Endothelial cell of umbilical vein (primary cell): Measurements from ENCODE around the gene KRTAP10-1. TPM values are rescaled to one million over a fixed set of nuclear protein-coding genes. Genes with fewer than 3 reads are reported as not detected.

Experiments
- BruUV-seq: library from RNA; stranded (reverse); fragments of 400-500 nt; replicated peaks from 2 replicates; lab custom pipeline; 2021; lab: Mats Ljungman, UMichigan
- CTCF ChIA-PET: fragments of 300-600, 350-600 bp; sonication (Branson Sonifier 250); formaldehyde crosslinking; loops from one replicate; lab custom pipeline; 2021; ENCODE audit warnings: antibody characterized with exemption, inconsistent platforms; lab: Charles Lee
- POLR2A ChIA-PET: fragments of 300-600, 350-600 bp; sonication (Branson Sonifier 250); formaldehyde crosslinking; loops from one replicate; lab custom pipeline; 2021; ENCODE audit warnings: antibody characterized with exemption, inconsistent platforms; lab: Charles Lee
- DNase-seq: peaks from one replicate; pipeline ENCODE4 v3.0.0-alpha.2; 2011; ENCODE audit warnings: low read depth, low spot score
- FAIRE-seq: peaks from 2 replicates; lab custom pipeline; 2011; peaks lifted over from hg19 to GRCh38; lab: Jason Lieb, UNC
- H2AFZ ChIP-seq: 2 replicates; pipeline ENCODE4 v1.6.0; 2012; ENCODE audit warnings: low read depth, low read length, control low read depth, inconsistent platforms
- H3K27ac ChIP-seq: 2 replicates; pipeline ENCODE4 v1.5.1; 2011; ENCODE audit warnings: low read depth, mild to moderate bottlenecking, control low read depth, low read length, moderate library complexity; ENCODE audit not compliant: insufficient read depth
- H3K27me3 ChIP-seq, 2 experiments: 2 replicates each; pipeline versions ENCODE4 v1.6.0 to v1.6.1; 2011; ENCODE audit warnings: low read length in 2 of 2, mixed read lengths in 1 of 2; ENCODE audit not compliant: control insufficient read depth in 2 of 2, insufficient read depth in 2 of 2
- H3K36me3 ChIP-seq, 2 experiments: 2 replicates in 1 of 2; 3 replicates in 1 of 2; pipeline ENCODE4 v1.5.1; 2011; ENCODE audit warnings: low read length in 2 of 2, mild to moderate bottlenecking in 1 of 2, moderate library complexity in 1 of 2; ENCODE audit not compliant: control insufficient read depth in 2 of 2, insufficient read depth in 2 of 2; ENCODE audit errors: extremely low read depth in 1 of 2
- H3K4me1 ChIP-seq: 3 replicates; pipeline ENCODE4 v1.5.1; 2011; ENCODE audit warnings: mild to moderate bottlenecking, low read length; ENCODE audit not compliant: control insufficient read depth, insufficient read depth; ENCODE audit errors: extremely low read depth
- H3K4me2 ChIP-seq: 2 replicates; pipeline ENCODE4 v1.6.1; 2011; ENCODE audit warnings: low read length, control low read depth, mixed read lengths; ENCODE audit not compliant: insufficient read depth
- H3K4me3 ChIP-seq, 3 experiments: fragments of 200-600 bp in 1 of 3; sonication (generic), shearing (Covaris generic) in 1 of 3; replicated peaks in 1 of 3; 2 replicates each; pipeline ENCODE4 v1.5.1; 2011 to 2016; ENCODE audit warnings: control low read depth in 3 of 3, low read length in 3 of 3, mild to moderate bottlenecking in 2 of 3, inconsistent platforms in 1 of 3, low read depth in 1 of 3, moderate library complexity in 1 of 3; ENCODE audit not compliant: insufficient read depth in 1 of 3
- H3K79me2 ChIP-seq: 2 replicates; pipeline ENCODE4 v1.6.0; 2012; ENCODE audit warnings: low read length, inconsistent platforms; ENCODE audit not compliant: control insufficient read depth, insufficient read depth
- H3K9ac ChIP-seq: replicated peaks from 2 replicates; pipeline ENCODE3; 2011; ENCODE audit warnings: low read length, control low read depth; ENCODE audit not compliant: insufficient read depth; ENCODE audit errors: extremely low read depth
- H3K9me1 ChIP-seq: replicated peaks from 3 replicates; pipeline ENCODE4 v1.6.0; 2011; ENCODE audit warnings: mild to moderate bottlenecking, low read length; ENCODE audit not compliant: control insufficient read depth, insufficient read depth; ENCODE audit errors: extremely low read depth
- H3K9me3 ChIP-seq: replicated peaks from 2 replicates; pipeline ENCODE4 v1.5.1; 2012; ENCODE audit warnings: low read length, inconsistent platforms; ENCODE audit not compliant: control insufficient read depth, insufficient read depth
- H4K20me1 ChIP-seq: replicated peaks from 2 replicates; pipeline ENCODE3; 2011; ENCODE audit warnings: mild to moderate bottlenecking, low read length; ENCODE audit not compliant: control insufficient read depth, insufficient read depth; ENCODE audit errors: extremely low read depth
- EZH2 ChIP-seq: IDR thresholded peaks from 2 replicates; pipeline ENCODE4 v1.6.1; 2012; ENCODE audit warnings: borderline replicate concordance, low read depth, mild to moderate bottlenecking, moderate library complexity, low read length, inconsistent platforms; ENCODE audit not compliant: severe bottlenecking
- FOS ChIP-seq: IDR thresholded peaks from 2 replicates; pipeline ENCODE4 v1.6.1; 2011; ENCODE audit warnings: mild to moderate bottlenecking, low read length, moderate library complexity, borderline replicate concordance; ENCODE audit not compliant: insufficient read depth
- GATA2 ChIP-seq: IDR thresholded peaks from 2 replicates; pipeline ENCODE4 v1.7.0; 2011; ENCODE audit warnings: low read depth, mild to moderate bottlenecking, moderate library complexity, mixed read lengths, low read length; ENCODE audit not compliant: insufficient read length, insufficient read depth
- JUN ChIP-seq: IDR thresholded peaks from 2 replicates; pipeline ENCODE4 v1.6.1; 2011; ENCODE audit warnings: borderline replicate concordance, low read depth; ENCODE audit not compliant: insufficient read length, insufficient read depth
- MYC ChIP-seq: IDR thresholded peaks from one replicate; pipeline ENCODE4 v1.6.1; 2011; ENCODE audit warnings: mild to moderate bottlenecking, low read depth, low read length
- POLR2A ChIP-seq: IDR thresholded peaks from 2 replicates; pipeline ENCODE4 v1.6.1; 2012; ENCODE audit warnings: low read depth, mild to moderate bottlenecking, control low read depth, low read length
- POLR2AphosphoS5 ChIP-seq: IDR thresholded peaks from 2 replicates; pipeline ENCODE4 v1.6.1; 2012; ENCODE audit warnings: low read depth, mild to moderate bottlenecking, control low read depth, low read length, moderate library complexity; ENCODE audit not compliant: insufficient read depth
- dilution Hi-C: fragments of 300-500 bp; cut with MboI; formaldehyde crosslinking; loops from one replicate; pipeline ENCODE4 v1.15.0; 2019; ENCODE audit warnings: low sequenced_read_pairs; ENCODE audit not compliant: extremely low pct_ligation_motif_present
- intact Hi-C: fragments of 100-400 bp; cut with micrococcal nuclease; formaldehyde crosslinking; loops from one replicate; pipeline ENCODE4 v1.10.0; 2022
- polyA plus RNA-seq, 4 experiments: library from polyadenylated mRNA; depleted of rRNA in 3 of 4; stranded (reverse) in 3 of 4; unstranded in 1 of 4; fragments of >200 nt; gene quantifications; 2 replicates each; pipeline versions ENCODE4 v1.2.1 to v1.2.3, GENCODE V29; 2011 to 2012; ENCODE audit warnings: missing spikeins in 1 of 4
- total RNA-seq: library from RNA; stranded (reverse); gene quantifications from 2 replicates; pipeline ENCODE4 v1.2.3, GENCODE V29; 2021
- TF ChIP-seq, protein P1 (sequence below), 2 donors: IDR thresholded peaks; 1 replicate in 1 of 2; 2 replicates in 1 of 2; pipeline ENCODE4 v1.5.1; 2011; ENCODE audit warnings: low read length in 2 of 2, mild to moderate bottlenecking in 2 of 2, moderate library complexity in 2 of 2, control low read depth in 1 of 2, inconsistent platforms in 1 of 2, low read depth in 1 of 2; ENCODE audit not compliant: insufficient read depth in 1 of 2; ENCODE audit errors: extremely low read depth in 1 of 2
- TF ChIP-seq, protein P2 (sequence below): IDR thresholded peaks from 2 replicates; pipeline ENCODE4 v1.6.1; 2011; ENCODE audit not compliant: insufficient read depth, insufficient read length

Gene KRTAP10-1
- total and polyA plus RNA-seq, 2 donors (not counting 3 experiments of a cell fraction or from before 2014, with no cell fraction given): not detected

DNA sequence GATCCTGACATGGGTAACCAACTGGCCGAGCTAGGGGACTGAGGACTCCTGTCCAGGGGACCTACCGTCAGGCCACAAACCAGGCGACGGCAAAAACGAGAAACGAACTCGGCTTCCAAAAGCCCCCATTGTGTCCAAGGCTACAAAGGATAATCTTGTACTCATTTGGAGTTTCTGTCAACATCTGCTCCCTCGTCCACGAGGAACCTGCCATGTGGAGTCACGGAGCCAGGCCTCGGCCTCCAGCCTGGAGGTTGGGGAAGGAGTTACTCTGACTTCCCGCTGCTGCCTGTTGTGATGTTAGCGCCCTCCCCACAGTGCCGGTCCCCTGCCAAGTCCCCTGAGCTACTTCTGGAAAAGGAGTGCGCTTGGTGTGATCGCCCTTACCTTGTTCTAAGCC, 7.3 kb downstream of the KRTAP10-1 start:
- no peak overlapping the region for H2AFZ ChIP-seq
- no peak overlapping the region for H3K27ac ChIP-seq
- no peaks in the 10 kb centered on the region for H3K79me2 ChIP-seq
- H3K36me3 ChIP-seq: no peaks in the 10 kb centered on the region
- no peaks in the 10 kb centered on the region for H3K4me1 ChIP-seq
- no peak for DNase-seq
- peaks cover 0 to 3% of the 10 kb centered on the region in 2 experiments for H3K27me3 ChIP-seq
- H3K9me1 ChIP-seq: no peaks in the 10 kb centered on the region
- no peak for FAIRE-seq
- no peak overlapping the region for H3K4me3 ChIP-seq
- intact Hi-C loops (no loop called here), dilution Hi-C loops (no loop called here)
- POLR2A ChIA-PET: no interaction called here
- no peak overlapping the region for H3K4me2 ChIP-seq
- H3K9me3 ChIP-seq: no peaks in the 10 kb centered on the region
- CTCF ChIA-PET: interaction anchor here (1.5 kb wide), 1 partner anchor 15 kb away, joined by 3 read pairs; no protein-coding TSS in a partner anchor
- H3K9ac ChIP-seq: no peak overlapping the region
- TF ChIP-seq POLR2A: no peak
- no peaks in the 10 kb centered on the region for H4K20me1 ChIP-seq
- no TSS peak for BruUV-seq

DNA sequence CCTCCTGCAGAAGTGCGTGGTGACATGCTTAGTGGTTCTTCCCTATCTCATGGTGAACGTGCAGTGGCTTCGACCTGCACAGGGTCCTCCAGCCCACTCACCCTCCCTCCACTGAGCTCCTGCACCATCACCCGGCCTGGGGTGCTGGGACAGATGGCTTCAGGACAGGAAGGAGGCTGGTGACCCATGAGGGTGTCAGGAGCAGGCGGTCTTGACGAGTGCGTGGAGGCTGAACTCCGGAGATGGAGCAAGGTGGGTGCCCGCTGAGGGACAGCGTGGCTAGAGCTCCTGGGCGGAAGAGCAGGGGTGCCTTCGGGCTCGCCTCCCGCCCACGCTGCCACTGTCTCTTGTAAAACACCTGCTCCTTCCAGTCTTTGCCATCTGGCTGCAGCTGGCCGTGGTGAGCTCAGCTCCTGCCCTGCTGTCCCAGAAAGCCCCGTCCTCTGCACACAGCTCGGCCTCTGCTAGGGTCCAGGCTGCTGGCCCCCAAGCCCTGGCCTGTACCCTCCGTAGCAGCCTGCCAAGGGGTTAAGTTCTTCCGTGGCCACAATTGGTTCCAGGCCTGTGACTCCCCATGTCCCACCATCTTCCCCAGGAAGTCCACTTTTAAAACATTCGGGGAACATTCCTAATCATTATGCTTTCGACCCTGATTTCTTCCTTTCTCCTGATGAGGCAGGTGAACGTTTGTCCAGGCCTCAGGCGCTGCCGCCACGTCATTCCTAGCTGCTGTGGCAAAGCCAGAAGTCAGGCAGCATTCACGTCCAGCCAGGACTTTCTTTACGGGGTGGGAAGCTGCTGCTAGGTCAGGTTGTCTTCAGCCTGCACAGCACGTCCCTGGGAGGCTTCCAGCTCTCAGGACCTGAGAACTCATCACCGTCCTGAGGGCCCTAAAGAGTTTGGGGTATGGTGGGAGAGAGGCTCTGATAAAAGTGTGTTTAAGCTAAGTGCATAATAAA, 8.1 kb downstream of the KRTAP10-1 start:
- H4K20me1 ChIP-seq: no peaks in the 10 kb centered on the region
- dilution Hi-C loops: no loop called here
- H3K9me1 ChIP-seq: no peaks in the 10 kb centered on the region
- no peak overlapping the region for H3K4me3 ChIP-seq
- no peaks in the 10 kb centered on the region for H3K36me3 ChIP-seq
- peaks cover 0 to 3% of the 10 kb centered on the region in 2 experiments for H3K27me3 ChIP-seq
- H3K79me2 ChIP-seq: no peaks in the 10 kb centered on the region
- H3K27ac ChIP-seq: no peak overlapping the region
- H3K9ac ChIP-seq: no peak overlapping the region
- TF ChIP-seq, protein P1, sequence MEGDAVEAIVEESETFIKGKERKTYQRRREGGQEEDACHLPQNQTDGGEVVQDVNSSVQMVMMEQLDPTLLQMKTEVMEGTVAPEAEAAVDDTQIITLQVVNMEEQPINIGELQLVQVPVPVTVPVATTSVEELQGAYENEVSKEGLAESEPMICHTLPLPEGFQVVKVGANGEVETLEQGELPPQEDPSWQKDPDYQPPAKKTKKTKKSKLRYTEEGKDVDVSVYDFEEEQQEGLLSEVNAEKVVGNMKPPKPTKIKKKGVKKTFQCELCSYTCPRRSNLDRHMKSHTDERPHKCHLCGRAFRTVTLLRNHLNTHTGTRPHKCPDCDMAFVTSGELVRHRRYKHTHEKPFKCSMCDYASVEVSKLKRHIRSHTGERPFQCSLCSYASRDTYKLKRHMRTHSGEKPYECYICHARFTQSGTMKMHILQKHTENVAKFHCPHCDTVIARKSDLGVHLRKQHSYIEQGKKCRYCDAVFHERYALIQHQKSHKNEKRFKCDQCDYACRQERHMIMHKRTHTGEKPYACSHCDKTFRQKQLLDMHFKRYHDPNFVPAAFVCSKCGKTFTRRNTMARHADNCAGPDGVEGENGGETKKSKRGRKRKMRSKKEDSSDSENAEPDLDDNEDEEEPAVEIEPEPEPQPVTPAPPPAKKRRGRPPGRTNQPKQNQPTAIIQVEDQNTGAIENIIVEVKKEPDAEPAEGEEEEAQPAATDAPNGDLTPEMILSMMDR (IDR thresholded peaks at IDR 0.05; ENCODE audit: extremely low read depth in 1 of 2, insufficient read depth in 1 of 2, low read depth in 1 of 2, low read length in 2 of 2): no peak
- TF ChIP-seq FOS: no peak
- no peak for TF ChIP-seq GATA2
- TF ChIP-seq MYC: no peak
- TF ChIP-seq, protein P2, sequence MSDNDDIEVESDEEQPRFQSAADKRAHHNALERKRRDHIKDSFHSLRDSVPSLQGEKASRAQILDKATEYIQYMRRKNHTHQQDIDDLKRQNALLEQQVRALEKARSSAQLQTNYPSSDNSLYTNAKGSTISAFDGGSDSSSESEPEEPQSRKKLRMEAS: no peak
- no peak for TF ChIP-seq JUN
- no peak for TF ChIP-seq POLR2AphosphoS5
- TF ChIP-seq POLR2A: no peak
- TF ChIP-seq EZH2: no peak
- CTCF ChIA-PET: interaction anchor here (1.5 kb wide), 1 partner anchor 14 kb away, joined by 3 read pairs; no protein-coding TSS in a partner anchor
- no TSS peak for BruUV-seq
- no peaks in the 10 kb centered on the region for H3K9me3 ChIP-seq
- H3K4me1 ChIP-seq: no peaks in the 10 kb centered on the region
- intact Hi-C loops: no loop called here
- no peak for FAIRE-seq
- no peak overlapping the region for H2AFZ ChIP-seq
- H3K4me2 ChIP-seq: no peak overlapping the region
- DNase-seq: no peak
- POLR2A ChIA-PET: no interaction called here
